NCI-H524 (cell line): ENCODE data around the gene TOE1.

ENCODE experiments used
- DNase-seq, 2 experiments: peaks; one replicate each; lab custom pipeline; 2025; lab: John Stamatoyannopoulos, UW

The TOE1 gene

DNA sequence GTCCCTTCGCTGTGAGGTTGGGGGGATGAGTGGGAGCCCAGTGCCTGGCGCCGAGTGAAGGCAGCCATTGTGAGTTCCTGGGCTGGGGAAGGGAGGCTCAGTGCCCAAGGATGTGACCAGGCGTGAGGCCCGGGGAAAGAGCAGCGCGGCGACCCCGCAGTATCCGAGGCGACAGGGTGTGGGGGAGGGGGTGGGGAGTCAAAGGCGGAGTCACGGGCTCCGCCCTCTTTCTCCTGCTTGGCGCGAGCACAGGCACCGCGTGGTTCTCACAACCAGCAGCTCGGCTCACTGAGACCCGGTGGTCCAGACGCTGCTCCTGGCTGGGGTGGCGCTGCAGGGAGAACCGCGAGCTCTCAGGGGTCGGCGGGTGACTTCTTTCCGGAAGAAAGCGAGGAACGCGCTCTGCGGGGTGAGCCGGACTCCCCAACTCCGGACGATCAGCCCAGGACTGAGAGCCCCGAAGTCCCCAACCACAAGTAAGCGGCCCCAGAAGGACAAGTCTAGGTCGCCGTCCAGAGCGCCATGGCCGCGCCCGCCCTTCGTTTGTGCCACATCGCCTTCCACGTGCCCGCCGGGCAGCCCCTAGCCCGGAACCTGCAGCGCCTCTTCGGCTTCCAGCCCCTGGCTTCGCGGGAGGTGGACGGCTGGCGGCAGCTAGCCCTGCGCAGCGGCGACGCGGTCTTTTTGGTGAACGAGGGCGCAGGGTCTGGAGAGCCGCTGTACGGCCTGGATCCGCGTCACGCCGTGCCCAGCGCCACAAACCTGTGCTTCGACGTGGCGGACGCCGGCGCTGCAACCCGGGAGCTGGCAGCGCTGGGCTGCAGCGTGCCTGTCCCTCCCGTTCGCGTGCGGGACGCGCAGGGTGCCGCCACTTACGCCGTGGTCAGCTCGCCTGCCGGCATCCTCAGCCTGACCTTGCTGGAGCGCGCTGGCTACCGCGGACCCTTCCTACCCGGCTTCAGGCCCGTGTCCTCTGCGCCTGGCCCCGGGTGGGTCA, 13.0 kb upstream of the TOE1 start, which contains the start of gene HPDL:
Gene HPDL, plus strand, starts transcription at position 269 of the 997 bp plus-strand sequence. Its CDS starts 254 bp downstream, at position 523.
- DNase-seq = peak; percentile 75 to 79

DNA sequence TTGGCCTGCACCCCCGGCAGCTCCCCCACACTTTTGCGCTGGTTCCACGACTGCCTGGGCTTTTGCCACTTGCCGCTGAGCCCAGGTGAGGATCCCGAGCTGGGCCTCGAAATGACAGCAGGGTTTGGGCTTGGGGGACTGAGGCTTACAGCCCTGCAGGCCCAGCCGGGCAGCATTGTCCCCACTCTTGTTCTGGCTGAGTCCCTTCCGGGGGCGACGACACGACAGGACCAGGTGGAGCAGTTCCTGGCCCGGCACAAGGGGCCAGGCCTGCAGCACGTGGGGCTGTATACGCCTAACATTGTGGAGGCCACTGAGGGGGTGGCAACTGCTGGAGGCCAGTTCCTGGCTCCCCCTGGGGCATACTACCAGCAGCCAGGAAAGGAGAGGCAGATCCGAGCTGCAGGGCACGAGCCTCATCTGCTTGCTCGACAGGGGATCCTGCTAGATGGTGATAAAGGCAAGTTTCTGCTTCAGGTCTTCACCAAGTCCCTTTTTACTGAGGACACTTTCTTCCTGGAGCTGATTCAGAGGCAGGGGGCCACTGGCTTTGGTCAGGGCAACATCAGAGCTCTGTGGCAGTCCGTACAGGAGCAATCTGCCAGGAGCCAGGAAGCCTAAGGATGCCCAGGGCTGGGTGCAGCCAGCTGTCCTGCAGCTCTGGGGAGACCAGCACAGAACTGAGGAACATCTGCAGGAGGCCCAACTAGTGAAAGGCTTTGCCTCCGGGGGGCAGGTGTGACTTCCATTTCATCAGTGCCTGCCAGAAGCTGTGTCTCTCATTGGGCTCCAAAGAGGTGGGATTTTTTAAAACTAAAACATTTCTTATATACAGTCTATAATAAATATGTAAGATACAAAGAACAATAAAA, 12.1 kb upstream of the TOE1 start:
- DNase-seq = peak in 1 of 2 experiments; percentile 53

DNA sequence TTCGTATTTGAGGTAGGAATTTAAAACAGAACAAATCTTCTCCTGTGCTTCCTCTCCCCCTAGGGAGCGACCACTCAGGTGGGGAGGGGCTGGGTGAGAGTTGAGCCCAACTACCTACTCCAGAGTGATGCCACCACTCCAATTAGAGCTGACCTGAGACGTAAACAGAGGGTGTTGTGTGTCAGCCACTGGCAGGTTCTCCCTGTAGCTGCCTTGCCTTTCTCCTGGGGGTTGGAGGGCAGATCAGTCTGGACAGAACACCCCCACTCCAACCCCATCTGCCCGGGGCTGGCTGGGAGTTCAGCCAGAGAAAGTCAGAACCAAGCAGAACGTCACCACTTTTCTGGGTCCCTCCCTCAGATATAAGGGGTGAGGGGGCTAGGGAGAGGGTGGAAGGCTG, 11.3 kb upstream of the TOE1 start:
- no peak for DNase-seq

DNA sequence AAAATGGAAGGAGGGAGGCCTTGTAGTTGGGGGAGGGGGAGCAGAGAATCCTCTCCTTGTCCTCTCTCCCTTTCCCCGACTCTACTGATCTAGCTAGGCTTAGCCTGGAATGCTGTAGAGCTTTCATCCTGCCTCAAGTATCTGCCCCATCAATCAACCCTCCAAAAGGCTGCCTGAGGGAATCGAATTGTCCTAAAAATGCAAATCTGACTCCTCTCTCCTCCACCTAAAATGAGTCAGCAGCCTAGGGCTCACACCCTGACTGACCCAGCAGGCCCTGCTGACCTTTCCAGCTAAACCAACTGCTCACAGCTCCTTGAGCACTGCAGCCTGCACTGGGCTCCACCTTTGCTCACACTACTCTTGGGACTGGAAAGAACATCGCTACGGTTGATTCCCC, 10.5 kb upstream of the TOE1 start:
- no peak for DNase-seq

DNA sequence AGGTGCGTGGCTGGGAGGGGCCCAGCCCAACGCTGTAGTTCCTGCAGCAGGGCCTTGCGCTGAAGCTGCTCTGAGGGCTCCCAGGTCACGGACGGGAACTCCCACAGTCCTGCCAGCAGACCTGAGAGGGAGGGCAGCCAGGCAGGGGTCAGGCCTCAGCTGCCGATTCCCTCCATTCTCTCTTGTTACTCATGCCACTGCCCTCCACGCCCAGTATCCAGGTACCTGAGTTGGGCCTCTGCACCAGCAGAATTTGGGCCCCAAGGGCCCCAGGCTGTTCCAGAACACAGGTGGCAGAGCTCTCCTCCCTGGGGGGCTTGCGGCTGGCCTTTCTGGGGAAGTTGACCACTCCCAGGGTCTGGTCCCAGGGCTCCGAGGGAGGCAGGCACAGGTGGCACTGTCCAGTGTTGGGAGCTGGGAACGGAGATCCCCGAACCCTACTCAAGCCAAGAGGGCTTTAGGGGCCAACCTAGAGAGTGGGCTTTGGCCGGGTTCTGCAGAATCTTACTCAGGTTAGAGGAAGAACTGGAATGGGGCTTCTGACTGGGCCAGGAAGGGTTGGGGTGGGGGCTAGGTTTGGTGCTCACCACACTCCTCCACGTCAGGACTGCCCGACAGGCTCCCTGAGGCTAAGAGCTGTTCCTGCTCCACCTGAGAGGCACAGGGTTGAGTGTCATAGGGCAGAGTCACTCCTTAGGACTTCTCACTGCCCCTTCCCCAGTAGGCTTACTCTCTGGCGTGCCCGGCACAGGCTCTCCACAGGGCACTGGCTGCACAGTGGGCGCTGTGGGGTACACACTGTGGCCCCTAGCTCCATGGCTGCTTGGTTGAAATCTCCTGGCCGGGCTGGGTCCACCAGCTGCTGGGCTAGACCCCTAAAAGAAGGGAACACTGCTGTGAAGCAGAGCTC, 8.3 kb upstream of the TOE1 start:
- DNase-seq = no peak

DNA sequence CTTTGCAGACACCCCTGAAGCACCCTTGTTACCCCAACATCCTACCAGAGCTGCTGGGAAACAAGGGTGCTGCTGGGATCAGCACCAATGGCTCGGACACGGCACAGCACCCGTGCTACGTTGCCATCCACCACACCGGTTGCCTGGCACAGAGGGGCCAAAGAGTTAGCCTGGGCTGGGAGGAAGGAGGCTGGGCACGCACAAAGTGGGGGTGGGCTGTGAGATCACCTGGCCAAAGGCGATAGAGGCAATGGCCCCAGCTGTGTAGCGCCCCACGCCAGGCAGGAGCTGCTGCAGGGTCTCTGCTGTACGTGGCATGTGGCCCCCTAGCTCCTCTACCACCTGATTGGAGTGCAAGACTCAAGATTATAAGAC, 7.6 kb upstream of the TOE1 start:
- DNase-seq = no peak

DNA sequence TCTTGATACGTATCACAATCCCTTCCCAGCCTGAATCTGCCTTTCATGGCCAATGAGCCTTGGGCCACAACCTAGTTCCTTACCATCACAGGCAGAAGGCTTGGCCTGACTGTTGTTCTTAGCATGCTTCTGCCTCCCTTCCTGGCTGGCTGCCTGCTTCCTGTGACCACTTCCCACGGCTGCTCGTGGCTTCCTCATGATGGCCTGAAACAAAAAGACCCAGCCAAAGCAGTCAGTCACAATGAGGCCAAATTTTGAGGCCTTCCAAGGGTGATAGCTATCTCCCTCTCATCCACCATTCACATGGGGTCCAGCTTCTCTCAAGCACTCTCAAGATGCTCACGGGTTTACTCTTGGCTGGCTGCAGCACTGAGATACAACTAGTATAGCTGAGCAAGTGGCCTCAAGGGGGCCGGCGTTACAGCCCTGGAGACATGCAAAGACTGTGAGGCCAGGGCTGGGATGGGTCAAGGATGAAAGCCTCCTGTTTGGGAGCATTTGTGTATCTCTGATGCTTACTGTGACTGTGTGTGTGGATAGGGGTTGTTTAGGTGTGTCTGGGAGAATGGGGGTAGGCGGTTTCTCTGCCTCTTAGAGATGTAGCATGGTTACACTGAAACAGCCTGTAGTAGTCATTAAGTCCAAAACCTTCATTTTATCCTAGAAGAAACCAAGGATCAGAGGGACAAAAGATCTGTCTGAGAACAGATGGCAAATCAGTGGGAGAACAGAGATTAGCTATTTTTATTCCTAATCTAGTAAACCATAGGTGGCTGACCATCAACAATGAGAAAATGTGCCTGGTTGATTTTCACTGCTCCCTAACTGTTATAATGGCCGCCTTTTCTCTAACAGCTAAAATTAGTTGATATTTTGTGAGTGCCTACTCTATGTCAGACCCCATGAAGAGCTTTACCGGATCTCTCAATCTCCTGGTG, 5.4 kb upstream of the TOE1 start:
- DNase-seq = peak in 1 of 2 experiments; percentile 16

DNA sequence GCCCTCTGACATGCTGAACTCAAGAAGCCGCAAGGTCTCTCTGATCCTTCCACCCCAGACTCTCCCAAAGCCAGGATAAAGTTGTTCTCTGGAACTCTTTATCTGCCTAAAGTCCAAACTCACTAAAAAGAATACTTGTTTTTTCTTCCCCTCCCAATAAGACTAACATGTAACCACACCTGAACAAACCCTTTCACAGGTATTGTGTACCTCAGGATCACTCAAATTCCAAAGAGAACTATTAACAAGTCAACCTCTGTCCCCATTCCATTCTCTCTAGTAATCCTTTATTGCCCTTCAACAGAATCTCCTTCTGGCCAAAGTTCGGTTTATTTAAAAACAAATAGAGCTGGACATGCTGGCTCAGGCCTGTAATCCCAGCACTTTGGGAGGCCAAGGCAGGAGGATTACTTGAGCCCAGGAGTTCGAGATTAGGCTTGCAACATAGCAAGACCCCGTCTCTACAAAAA, 4.1 kb upstream of the TOE1 start:
- DNase-seq = no peak

DNA sequence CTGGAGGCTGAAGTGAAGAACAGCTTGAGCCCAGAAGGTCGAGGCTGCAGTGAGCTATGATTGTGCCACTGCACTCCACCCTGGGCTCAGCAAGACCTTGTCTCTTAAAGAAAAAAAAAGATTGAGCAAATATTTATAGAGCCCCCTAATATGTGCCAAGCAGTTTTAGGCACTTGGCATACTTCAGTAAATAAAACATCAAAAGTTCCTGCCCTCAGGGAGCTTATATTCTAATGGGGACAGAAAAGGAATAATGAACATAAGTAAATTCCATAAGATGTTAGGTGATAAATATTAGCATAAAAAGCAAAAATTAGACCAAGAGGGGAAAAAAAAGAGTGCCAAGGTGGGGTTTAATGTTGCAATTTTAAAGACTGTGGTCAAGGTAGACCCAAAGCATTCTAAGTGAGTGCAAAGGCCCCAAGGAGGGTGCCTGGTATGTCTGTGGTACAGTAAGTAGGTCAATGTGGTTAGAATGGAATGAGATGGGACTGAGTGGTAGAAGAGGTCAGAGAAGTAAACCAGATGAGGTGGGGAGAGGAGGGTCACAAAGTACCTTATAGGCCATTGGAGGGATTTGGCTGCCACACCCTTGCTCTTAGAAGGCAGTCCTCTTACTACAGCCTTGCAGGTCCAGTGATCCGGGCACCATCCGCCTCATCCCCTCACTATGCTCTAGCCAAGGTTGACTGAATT, 2.2 kb upstream of the TOE1 start:
- no peak for DNase-seq

DNA sequence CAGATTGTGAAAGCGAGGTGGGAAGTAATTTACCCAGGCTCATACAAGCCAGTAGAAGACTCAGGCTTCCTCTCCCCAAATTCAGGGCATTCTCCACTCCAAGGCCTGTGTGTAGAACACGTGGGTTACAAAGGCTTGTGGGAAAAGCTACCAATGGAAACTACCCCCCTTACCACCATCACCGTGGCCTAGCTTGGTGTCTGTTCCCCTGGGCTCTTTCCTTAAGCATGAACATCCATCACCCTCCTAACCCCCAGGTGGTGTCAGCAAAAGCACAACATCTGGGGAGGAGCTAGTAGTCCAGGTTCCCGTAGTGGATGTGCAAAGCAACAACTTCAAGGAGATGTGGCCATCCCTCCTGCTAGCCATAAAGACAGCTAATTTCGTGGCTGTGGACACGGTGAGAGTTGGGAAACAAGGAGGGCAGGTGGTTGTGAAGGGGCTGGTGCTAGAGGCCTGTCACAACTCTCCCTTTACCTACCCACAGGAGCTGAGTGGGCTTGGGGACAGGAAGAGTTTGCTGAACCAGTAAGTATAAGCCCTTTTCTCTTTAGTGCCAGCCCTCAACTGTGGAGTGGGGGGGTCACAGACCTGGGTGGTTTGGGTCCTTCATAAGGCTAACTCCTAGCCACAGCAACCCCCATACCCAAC, 971 bp downstream of the TOE1 start:
- DNase-seq = peak in 1 of 2 experiments; percentile 31

DNA sequence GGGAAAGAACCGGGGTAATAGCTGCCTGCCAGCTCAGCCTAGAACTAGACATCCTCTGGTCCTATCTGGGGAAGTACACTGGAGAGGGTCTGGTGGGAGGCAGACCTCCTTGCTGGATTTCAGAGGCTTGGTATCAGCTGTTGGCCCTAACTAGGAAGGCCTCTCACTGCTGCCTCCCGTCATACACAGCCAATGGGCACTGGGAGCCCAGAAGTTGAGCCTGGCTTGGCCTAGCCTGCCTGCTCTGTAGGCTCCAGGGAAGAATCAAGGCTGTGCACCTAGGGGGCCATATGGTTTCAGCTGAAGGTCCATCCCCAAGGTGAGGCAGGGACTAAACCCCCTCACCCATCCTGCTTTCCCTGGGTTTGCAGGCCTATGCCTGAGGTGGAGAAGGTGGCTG, 4.5 kb downstream of the TOE1 start:
- DNase-seq = no peak

DNA sequence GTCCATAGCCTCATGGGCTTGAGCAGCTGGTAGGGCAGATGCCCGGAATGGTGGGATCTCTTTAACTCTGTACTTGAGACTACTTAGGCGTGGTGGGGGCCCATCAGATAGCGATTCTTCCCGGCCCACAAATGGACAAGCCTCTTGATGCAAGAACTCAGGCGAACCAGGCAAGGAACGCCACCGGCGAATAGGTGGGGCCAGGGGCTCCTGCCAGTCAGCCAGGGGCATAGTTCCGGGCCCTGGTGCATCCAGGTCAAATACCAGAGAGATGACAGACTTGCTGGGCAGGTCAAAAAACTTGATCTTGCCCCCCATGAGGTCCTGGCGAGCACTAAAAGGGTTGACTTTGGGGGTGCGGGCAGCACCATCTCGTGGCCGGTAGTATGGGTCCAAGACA, 5.0 kb downstream of the TOE1 start:
- no peak for DNase-seq

DNA sequence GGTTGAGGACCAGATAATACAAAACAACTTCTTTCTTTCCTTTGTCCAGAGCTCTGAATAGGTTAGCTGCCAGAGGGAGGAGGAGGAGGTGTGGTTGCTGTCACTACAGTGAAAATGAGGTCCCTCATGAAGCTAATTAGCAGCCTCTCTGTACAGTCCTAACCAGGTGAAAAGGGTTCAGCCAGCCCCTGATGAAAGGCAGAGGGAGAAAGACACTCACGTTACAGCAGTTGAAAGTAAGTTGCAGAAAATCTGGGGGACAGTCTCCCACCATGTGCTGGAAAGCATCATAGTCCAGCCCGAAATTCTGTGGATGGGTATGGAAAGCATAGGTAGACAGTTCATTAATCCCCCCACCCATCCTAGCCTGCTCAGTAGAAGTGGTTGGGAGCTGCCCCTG, 6.5 kb downstream of the TOE1 start:
- no peak for DNase-seq

DNA sequence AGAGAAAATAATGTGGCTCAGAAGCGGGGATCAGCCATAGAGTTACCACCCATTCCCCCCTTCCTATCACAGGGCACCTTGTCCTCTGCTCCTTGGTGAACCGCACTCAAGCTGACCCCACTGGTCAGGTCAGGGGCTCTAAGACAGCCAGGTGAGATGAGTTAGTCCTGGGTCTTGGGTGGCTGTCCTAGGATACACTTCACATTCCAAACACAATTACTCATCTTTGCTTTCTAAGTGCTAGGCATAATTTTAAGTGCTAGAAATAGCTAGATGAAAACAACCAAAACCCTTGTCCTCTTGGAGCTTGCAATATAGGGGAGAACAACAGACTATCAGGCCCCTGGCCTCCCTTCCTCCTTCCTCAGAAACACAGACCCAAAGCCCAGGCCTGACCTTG, 8.1 kb downstream of the TOE1 start:
- DNase-seq = no peak

DNA sequence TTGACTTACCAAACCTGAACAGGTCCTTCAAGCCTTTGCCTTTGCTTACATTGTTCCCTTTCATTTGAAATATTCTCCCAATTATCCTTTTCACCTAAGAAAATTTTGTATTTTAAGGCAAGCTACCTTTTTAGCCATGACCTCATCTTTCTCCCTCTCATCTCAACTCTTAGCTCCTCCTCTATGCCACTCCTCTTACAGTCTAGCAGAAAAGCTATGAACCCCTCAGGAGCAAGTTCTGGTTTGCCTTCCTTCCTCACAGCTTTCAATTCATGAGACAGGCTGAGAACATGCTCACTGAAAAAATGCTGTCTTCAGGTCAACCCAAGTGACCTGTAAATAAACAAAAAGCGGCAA, 8.6 kb downstream of the TOE1 start:
- no peak for DNase-seq

DNA sequence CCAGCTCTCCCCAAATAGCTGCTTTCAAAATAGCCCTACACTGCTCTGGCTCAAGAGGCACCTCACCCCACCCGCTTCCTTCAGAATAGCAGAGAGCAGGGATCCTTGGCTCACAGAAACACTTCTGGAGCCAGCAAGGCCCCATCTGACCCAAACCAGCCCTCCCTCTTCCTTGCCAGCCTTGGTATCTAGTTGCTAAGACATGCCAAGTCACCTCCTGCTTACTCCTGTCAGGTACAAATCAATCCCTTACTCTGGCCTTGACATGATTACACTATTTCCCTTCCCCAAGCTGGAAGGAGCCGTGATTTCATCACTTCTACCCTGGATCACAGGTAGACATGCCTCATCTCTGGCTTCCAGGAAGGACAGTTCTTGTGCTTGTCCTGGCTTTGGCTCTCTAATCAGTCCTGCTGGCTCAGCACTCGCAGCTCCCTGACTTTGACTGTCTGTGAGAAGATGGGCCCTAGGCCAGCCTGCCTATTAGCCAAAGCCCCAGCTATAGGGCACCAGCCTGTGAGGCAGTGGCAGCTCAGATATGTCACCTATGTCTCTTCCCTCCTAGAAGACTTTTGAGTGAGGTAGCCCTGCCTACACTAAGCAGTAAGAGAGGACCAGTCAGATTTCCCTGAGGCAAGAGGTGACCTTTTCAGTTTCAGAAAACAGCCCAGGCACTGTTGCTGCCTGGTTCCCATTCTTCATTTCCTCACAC, 9.2 kb downstream of the TOE1 start:
- DNase-seq = no peak

DNA sequence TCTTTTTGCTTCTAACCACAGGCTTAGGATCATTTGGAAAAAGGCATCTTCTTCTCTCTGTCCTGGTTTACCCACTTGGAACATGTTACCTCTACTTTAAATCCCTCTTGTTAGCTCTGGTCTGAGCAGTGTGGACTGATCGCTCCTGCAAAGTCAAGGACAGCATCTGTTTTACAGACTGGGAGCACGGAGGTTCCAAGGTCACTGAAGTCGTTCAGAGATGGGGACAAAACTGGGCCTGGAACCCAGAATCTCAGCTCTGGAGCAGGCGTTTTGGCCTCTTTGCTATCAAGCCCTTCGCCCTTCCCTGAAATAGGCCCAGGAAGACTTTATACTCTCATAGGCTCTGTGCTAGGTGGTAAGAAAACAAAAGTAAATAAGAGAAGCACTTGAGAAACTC, 11.5 kb downstream of the TOE1 start:
- DNase-seq = no peak

DNA sequence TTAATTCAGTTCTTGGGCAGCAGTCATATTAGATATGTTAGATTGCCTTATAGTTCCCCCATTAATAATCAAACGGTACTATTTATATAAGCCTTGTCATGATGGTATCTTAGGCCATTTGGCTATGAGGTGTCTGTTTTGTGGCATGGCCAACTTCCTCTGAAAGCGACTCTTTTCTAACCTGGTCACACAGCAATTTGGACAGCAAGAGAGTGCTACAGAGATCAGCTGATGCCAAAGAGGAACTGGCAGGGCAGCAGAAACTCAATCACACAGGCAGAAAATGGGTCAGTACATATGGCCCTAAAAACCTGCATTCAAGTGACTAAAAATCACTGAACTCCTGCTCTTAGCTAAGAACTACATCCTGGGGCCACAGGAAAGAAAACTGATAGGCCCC, 13.7 kb downstream of the TOE1 start:
- no peak for DNase-seq

DNA sequence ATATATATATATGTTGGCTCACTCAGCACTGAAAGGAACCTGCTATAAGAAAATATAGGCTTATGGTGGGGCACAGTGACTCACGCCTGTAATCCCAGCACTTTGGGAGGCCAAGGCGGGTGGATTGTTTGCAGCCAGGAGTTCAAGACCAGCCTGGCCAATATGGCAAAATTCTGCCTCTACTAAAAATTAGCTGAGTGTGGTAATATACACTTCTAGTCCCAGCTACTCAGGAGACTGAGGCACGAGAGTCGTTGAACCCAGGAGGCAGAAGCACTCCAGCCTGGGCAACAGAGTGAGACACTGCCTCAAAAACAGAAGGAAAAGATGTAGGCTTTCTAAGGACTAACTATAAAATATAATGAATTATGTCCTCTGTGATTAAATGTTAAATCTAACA, 14.9 kb downstream of the TOE1 start:
- DNase-seq = no peak
